CD4-positive, alpha-beta T cell treated with Interleukin-4 for 4 hours (primary cell): Measurements from ENCODE around the gene METAP1.
"Not testable (repeated sequence)": the region's sequence is repeated elsewhere in the genome, so short reads cannot be mapped to it uniquely, and the experiment has no call there.

Source experiments
- DNase-seq: peaks from one replicate; pipeline ENCODE4 v3.0.0-alpha.2; 2020

Gene METAP1

GRCh38 chr4:99061048-99061700, 65.7 kb downstream of the METAP1 start:
- DNase-seq: no peak

GRCh38 chr4:99062120-99062519, 66.6 kb downstream of the METAP1 start:
- no peak for DNase-seq

- DNase-seq: not testable (repeated sequence)
Observed at GRCh38 chr4:99065521-99065920, 70.0 kb downstream of the METAP1 start.

GRCh38 chr4:99067617-99068016, 72.1 kb downstream of the METAP1 start:
- DNase-seq: no peak

DNA sequence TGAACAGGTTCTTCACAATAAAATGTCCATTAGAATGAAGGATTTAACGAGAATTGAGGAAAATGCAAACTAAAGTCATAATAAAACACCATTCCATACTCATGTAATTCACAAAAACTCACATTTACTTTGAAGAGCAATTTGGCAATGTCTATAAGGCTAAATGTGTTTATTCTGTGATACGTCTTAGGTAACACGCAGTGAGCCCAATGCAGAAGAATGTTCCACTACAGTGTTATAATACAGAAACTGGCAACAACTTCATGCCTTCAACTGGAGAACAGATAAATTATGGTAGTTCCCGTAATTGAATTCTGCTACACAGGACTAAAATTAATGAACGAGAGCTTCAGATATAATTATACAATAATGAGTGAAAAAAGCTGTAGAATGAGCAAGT, 75.6 kb downstream of the METAP1 start:
- no peak for DNase-seq

GRCh38 chr4:99074816-99075215, 79.3 kb downstream of the METAP1 start:
- no peak for DNase-seq

GRCh38 chr4:99076292-99076976, 80.9 kb downstream of the METAP1 start:
- DNase-seq: no peak

DNA sequence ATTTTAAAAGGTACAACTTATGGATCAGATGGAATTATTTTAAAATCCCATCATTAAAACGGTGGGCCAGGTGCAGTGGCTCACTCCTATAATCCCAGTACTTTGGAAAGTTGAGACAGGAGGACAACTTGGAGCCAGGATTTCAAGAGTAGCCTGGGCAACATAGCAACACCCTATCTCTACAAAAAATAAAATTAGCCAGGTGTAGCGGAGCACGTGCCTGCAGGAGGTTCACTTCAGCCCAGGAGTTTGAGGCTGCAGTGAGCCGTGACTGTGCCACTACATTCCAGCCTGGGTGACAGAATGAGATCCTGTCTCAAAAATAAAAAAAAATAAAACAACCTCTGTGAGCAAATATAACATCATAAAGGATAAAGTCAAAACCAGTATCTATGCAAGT, 81.7 kb downstream of the METAP1 start:
- DNase-seq: no peak

DNA sequence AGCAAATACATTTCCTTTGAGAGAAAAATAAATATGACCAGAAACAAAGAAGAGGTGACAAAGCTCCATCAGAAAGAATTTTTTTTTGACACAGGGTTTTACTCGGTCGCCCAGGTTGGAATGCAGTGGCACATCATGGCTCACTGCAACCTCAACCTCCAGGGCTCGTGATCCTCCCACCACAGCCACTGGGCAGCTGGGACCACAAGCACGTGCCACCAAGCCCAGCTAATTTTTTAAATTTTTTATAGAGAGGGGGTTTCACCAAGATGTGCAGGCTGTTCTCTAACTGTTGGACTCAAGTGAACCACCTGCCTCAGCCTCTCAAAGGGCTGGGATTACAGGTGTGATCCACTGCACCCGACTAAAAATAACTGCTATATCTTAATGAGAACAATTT, 82.8 kb downstream of the METAP1 start:
- DNase-seq: no peak

- DNase-seq: no peak
Observed at GRCh38 chr4:99078931-99079624, 83.6 kb downstream of the METAP1 start.

DNA sequence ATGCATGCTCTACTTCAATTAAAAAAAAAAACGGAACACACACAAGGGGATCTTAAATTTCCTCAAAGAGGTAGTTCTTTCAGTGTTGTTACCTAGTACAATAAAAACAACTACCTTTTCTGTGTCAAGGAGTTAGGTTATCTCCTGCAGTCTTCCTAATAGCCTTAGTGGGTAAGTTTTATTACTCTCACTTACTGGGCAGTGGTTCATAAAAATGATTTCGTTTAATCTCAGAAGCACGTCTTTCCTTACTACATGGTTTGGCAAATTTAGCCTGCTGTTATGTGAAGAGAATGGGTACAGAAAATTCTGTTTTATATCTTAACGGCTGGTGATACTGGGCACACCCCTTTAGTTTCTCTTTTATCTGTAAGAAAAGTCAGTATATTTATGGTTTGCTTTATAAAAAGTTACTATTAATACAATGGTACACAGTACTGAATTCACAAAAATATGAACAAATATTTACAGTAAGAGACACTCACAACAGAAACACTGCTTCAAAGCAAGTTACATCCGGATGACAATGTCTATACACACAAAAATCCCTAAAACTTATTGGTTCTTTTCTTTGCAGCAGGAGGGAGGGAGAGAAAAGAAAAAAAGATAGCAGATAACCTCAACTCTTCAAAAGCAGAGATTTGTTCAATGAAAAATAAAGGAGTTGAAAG, 84.2 kb downstream of the METAP1 start:
- no peak for DNase-seq

GRCh38 chr4:99080869-99081268, 85.3 kb downstream of the METAP1 start:
- DNase-seq: not testable (repeated sequence)

- DNase-seq: no peak
Observed at GRCh38 chr4:99082192-99082591, 86.7 kb downstream of the METAP1 start.

- no peak for DNase-seq
Observed at GRCh38 chr4:99084595-99084994, 89.1 kb downstream of the METAP1 start.

DNA sequence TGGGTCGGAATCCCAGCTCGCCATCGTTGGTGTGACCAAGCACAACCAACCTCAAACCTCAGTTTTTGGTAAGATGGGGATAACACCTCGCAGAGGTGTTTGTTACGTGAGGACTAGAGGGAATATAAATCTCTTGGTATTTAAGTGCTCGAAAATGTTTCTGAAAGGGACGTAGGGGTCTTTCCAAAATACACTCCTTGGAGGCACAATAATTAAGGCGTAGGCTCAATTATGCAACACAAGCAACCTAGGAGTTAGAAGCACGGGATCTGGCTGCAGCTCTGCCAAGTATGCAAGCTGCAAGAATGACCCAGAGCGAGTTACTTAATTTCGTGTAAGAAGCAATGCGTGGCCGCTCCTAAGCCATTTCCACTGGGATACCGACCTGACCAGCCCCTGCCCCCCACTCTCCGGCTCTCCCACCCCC, 92.5 kb downstream of the METAP1 start:
- DNase-seq: peak; percentile 24

DNA sequence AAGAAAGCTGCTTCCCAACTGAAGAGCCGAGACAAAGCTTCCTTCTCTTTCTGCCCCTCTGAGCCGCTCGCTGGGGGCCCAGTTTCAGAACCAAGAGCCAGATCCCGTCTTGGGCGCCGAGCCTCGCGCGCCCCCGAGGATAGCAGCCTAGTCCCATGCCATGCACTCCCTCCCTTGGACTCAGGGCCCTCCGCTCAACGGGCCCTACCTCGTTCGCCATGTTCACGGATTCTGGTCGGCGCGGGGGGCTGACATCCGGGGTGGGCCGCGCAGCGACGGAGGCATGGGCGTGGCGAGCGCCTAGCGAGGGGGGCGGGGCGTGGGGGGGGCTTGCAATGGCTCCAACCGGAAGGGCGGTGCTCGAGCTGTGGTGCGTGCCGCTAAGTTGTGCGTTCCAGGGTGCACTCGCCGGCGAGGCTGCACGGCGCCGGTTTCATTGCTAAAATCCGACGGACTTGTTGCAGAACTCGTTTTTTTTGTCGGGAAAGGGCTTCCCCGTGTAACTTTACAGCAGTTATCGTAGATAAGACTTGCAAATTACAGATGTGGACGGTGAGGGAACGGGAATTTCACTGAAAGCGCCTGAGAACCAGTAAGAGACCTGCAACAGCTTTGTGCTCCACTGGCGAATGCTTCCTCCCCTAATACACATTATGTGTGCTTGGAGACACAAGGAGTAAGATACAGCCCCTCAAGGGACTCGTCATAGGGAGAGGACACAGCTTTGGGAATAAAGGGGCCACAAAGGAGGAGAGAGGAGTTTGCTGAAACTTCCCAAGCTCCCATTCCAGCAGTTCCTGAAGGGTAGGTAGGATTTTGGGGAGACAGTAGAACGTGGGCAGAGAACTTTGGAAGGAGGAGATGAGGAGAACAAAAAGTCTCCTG, 93.2 kb downstream of the METAP1 start, which contains the start of gene ADH5:
Gene ADH5, minus strand, starts transcription at position 308 of the 885 bp plus-strand sequence. Its CDS starts 88 bp downstream, at position 220.
- peak; percentile 86 for DNase-seq

- DNase-seq: no peak
Observed at GRCh38 chr4:99090481-99091215, 95.1 kb downstream of the METAP1 start.

- DNase-seq: no peak
Observed at GRCh38 chr4:99091216-99091575, 95.7 kb downstream of the METAP1 start.

DNA sequence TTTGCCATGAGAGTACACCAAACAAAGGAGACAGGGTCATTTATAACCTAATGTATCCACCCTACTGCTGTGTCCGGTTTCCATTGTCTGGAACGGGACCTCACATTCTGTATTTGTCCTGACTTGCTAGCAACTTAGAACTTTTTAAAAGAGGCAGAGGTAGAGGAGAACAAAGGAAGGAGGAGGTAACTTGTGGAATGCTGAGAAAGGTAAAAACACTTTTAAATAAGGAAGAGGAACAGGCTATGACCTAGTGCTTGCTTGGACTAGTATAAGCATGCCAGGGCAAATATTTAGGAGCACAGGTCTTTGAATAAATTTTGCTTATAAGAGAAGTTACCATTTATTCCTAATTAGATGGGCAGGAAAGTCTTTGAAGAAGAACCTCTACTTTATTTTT, 96.3 kb downstream of the METAP1 start:
- DNase-seq: not testable (repeated sequence)

GRCh38 chr4:99099311-99099710, 103.8 kb downstream of the METAP1 start:
- DNase-seq: no peak

DNA sequence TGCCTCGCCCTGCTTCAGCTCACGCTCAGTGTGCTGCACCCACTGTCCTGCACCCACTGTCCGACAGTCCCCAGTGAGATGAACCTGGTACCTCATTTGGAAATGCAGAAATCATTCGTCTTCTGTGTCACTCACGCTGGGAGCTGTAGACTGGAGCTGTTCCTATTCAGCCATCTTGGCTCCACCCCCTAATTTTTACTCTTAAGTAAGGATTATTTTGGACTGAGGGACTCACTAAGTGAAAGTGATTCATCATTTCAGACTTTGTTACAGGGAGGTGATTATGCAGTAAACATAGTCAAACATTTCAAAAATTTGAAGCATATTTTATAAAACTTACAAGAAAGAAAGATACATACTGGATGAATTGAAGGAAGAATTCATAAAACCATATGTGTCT, 104.3 kb downstream of the METAP1 start:
- DNase-seq: not testable (repeated sequence)

- DNase-seq: no peak
Observed at GRCh38 chr4:99100876-99101275, 105.4 kb downstream of the METAP1 start.
